Posterior vena cava (tissue), 2 donors: ENCODE measurements around the gene CALM1. TPM values are rescaled to one million over a fixed set of nuclear protein-coding genes. Genes with fewer than 3 reads are reported as not detected.

Experiments used
- DNase-seq: peaks from one replicate; pipeline ENCODE4 v3.0.0-alpha.2; 2020; ENCODE audit warnings: low spot score
- intact Hi-C, 2 donors: fragments of 100-400 bp; cut with DNase I; formaldehyde crosslinking; loops; one replicate each; pipeline versions ENCODE4 v1.14.1 to v1.14.2; 2022 to 2023
- long read RNA-seq, 2 donors: library from polyadenylated mRNA; unstranded; transcript quantifications; one replicate each; pipeline ENCODE4 v2.0.0, GENCODE V29; 2020 to 2021
- total RNA-seq, 2 donors: library from RNA; stranded (reverse); fragmentation: NEBNext Ultra II Directional; extraction: Animal tissue kit (Norgen Biotek cat#: 25700); gene quantifications; one replicate each; pipeline ENCODE4 v1.2.1, GENCODE V29; 2021
- donor health status: DM: yes; HTN: yes; CAD: no.
- donor health status: DM: yes; HTN: yes; CAD: no.

CALM1 gene
- 100 to 1,000 TPM; 662 to 764 TPM for total RNA-seq
- long read RNA-seq, donor 1, full-length matches to known transcripts, result 496 of 568 reads
- long read RNA-seq, donor 1, partial matches to known transcripts, result 6 of 568 reads
- long read RNA-seq, donor 1, other reads (novel, unspliced or antisense), result 66 of 568 reads
- long read RNA-seq, donor 2, full-length matches to known transcripts, result 2,322 of 2,436 reads
- long read RNA-seq, donor 2, partial matches to known transcripts, result 20 of 2,436 reads
- long read RNA-seq, donor 2, other reads (novel, unspliced or antisense), result 94 of 2,436 reads

DNA sequence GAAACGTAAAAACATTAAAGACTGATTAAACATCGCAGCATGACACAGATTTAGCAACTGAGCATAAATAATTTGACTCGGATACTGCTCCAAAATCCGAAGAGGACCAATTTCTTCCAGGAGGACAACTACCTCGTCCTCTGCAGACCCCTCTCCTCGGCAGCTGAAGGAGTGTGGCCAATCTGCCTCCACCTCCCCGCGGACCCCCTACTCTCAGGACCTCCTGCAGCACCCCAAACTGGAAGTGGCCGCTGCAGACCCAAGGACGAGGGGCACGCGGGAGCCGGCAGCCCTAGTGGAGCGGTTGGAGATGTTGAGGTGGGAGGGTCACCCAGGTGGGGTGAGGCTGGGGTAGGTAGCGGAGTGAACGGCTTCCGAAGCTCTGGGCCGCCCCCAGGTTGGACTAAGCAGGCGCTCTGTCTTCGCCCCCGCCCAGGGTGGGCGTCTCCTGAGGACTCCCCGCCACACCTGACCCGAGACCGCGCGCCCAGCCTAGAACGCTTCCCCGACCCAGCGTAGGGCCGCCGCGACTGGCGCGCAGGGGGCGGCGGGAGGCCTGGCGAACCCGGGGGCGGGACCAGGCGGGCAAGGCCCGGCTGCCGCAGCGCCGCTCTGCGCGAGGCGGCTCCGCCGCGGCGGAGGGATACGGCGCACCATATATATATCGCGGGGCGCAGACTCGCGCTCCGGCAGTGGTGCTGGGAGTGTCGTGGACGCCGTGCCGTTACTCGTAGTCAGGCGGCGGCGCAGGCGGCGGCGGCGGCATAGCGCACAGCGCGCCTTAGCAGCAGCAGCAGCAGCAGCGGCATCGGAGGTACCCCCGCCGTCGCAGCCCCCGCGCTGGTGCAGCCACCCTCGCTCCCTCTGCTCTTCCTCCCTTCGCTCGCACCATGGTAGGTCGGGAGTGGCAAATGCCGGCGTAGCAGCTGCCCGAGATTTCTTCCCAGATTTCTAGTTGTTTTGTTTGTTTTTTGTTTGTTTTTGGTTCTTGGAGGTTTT is at the start of gene CALM1:
Gene CALM1, plus strand, starts transcription at position 689 of the 999 bp plus-strand sequence. Its CDS starts 202 bp downstream, at position 891.
- intact Hi-C loops, result loop anchor here in 1 of 2 donors (5.0 to 10.0 kb wide), 3 partner anchors 92 to 358 kb away; no protein-coding TSS in a partner anchor
- DNase-seq, result peak; percentile 97

GRCh38 chr14:90348270-90348669 is 48.6 kb upstream of the CALM1 start:
- intact Hi-C loops, result no loop called here
- no peak for DNase-seq

DNA sequence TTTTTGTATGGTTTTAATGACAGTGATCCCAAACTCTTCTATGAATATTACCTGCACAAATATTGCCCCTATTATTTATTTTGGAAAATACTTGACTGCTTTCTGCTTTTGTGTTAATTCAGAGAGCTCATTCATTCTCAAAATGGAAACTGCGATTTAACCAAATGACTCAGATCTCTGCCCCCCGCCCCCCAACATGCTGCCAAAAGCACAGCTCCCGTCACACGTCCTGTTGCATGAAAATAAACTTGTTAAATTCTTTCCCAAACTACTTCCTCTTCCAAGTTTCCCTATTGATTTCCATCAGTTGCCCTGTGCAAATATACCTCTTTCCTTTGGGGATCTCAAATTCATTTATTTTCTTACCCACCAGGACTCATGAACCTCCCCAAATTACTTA is 47.1 kb upstream of the CALM1 start:
- DNase-seq, result no peak
- intact Hi-C loops, result no loop called here

- intact Hi-C loops, result no loop called here
- DNase-seq, result no peak
Observed at GRCh38 chr14:90354551-90355298, 42.1 kb upstream of the CALM1 start.

- intact Hi-C loops, result no loop called here
Observed at GRCh38 chr14:90355540-90356518, 41.0 kb upstream of the CALM1 start.

GRCh38 chr14:90356925-90357324 is 39.9 kb upstream of the CALM1 start:
- DNase-seq, result no peak
- intact Hi-C loops, result no loop called here

More at GRCh38 chr14:90355540-90356518, 41.0 kb upstream of the CALM1 start:
- no peak for DNase-seq

DNA sequence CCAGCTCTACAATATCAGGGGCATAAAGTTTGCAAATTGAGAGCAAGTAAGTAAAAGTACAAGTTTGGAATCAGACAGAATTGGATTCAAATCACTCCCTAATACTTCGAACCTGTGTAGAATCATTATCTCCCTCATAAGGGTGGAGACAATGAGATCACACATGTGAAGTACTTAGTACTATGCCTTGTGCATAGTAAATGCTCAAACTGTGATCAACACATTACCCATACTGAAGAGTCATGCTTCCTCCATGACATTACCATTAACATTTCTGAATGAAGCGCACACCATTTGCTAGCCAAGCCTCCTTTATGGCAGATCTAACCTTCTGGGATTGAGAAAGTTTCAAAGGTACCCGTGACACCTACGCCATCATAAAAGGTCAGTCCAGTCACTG is 38.5 kb upstream of the CALM1 start:
- DNase-seq, result no peak
- intact Hi-C loops, result no loop called here

- intact Hi-C loops, result no loop called here
Observed at GRCh38 chr14:90361865-90362557, 34.8 kb upstream of the CALM1 start.

DNA sequence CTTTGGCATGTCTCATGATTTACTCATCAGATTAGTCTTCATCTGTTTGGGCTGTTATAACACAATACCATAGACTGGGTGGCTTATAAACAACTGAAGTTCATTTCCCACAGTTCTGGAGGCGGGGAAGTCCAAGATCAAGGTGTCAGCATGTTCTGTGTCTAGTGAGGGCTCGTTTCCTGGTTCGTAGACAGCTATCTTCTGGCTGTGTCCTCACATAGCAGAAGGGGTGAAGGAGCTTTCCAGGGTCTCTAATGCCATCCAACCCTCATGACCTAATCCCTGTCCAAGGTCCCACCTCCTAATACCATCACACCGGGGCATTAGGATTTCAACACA is 34.3 kb upstream of the CALM1 start:
- no peak for DNase-seq
- intact Hi-C loops, result no loop called here

More at GRCh38 chr14:90361865-90362557, 34.8 kb upstream of the CALM1 start:
- no peak for DNase-seq

DNA sequence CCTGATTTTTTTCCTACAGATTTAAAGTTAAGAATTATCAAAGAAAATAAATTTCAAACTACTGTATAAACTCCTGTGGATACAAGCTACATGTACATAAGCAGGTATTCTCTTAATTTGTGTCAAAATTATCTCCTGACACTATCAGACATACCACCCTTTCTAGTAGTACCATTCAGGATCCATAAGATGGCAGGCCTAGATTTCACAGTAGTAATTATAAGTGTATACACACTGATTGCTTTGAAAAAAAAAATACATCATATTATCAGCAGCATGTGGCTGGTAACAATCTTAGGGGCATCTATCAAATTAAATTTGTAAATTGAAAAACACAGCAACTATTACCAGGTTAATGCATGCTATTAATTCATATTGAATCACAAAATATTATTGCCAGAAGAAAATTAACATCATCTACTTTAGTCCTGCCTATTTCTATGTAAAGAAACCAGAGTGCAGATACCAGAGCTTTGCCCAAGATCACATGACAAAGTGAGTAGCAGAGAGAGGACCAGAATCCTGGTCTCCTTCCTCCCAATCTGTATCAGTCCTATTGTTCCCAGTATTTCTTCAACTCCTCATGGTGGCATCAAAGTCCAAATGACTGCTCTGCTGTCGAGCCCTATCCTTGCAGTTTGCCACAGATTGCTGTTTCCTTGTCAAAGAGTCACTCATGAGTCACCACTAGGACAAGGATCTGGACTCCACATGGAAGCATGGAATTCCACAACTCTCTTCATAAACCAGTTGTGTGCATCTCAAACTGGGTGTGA is 27.7 kb upstream of the CALM1 start:
- intact Hi-C loops, result no loop called here
- DNase-seq, result no peak

DNA sequence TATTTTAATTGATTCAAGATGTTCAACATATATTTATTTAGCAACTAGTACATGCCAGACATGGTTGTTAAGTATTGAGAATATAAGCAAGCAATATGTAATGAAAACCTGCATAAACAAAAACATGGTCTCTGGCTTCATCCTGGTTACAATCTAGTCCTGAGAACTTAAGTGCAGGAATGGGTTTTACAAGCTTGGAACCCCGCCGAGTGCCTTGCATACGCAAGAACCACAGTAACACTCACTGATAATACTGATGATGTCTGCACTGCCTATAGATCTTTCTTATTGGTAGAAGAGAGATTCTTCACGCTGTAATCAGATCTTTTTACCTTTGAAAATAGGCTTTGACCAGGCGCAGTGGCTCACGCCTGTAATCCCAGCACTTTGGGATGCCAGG is 22.9 kb upstream of the CALM1 start:
- no peak for DNase-seq
- intact Hi-C loops, result no loop called here

DNA sequence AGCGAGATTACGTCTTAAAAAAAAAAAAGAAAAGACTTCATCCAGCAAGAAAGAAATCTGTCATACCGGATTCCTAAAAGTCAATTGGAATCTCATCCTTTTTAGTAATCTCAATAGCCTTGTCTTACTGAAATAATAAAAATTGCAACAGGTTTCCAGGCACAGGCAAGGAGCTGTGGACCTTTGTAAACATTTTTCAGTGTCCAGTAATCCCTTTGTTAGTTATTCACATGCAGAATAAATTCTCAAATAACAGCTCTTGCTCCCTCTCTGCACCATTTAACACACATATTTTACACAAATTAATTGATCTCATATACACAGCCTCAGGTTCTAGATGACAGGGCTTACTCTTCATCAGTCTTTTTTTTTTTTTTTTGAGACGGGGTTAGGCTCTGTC is 22.0 kb upstream of the CALM1 start:
- intact Hi-C loops, result no loop called here
- no peak for DNase-seq

DNA sequence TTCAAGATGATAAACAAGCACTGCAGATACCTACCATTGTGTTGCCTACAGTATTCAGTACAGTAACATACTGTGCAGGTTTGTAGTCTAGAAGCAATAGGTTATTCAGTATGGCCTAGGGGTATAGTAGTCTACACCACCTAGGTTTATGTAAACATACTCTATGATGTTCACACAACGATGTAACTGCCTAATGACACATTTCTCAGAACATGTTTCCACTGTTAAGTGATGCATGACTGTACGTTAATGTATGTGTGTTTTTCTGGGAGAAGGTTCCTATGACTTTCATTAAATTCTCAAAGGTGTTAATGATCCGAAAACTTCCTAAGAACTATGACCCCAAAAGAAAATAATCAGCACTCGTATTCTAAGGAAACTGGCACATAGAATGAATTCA is 20.9 kb upstream of the CALM1 start:
- intact Hi-C loops, result no loop called here
- no peak for DNase-seq

DNA sequence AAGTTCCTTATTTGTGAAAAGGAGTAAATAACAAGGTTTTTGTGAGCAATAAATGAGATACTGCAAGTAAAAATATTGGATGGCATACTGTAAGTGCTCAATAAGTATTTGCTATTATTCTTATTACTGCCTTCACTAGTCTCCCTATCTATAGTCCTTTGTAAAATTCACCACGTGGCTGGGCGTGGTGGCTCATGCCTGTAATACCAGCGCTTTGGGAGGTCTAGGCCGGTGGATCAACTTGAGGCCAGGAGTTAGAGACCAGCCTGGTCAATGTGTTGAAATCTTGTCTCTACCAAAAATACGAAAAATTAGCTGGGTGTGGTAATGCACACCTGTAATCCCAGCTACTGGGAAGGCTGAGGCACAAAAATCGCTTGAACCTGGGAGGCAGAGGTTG is 18.6 kb upstream of the CALM1 start:
- intact Hi-C loops, result no loop called here
- DNase-seq, result no peak

- intact Hi-C loops, result no loop called here
- DNase-seq, result no peak
Observed at GRCh38 chr14:90379106-90379505, 17.7 kb upstream of the CALM1 start.

- intact Hi-C loops, result no loop called here
- no peak for DNase-seq
Observed at GRCh38 chr14:90381011-90381786, 15.6 kb upstream of the CALM1 start.
